Renal pelvis (tissue), 3 donors: ENCODE data around the gene CYREN. TPM values are rescaled to one million over a fixed set of nuclear protein-coding genes. Genes with fewer than 3 reads are reported as not detected.

ENCODE experiments used
- polyA plus RNA-seq, 3 donors: library from polyadenylated mRNA; unstranded; fragments of 120-200 nt; gene quantifications; one replicate each; pipeline ENCODE4 v1.2.1, GENCODE V29; 2013; ENCODE audit not compliant: insufficient read length in 3 of 3

CYREN gene
- polyA plus RNA-seq, 3 donors: 58.5 to 78.8 (median 67.6) TPM

Other genes with a start within 250 kb of the CYREN start
- gene AGBL3, start 184.2 kb downstream of the CYREN start, polyA plus RNA-seq: 10 to 100 TPM in 2 of 3 donors, 1 to 10 TPM in 1; 7.3 to 14.1 (median 14.0) TPM
- gene TMEM140, start 22.6 kb downstream of the CYREN start, polyA plus RNA-seq: 10 to 100 TPM; 29.2 to 37.2 (median 29.3) TPM
- 10 to 100 TPM; 49.5 to 74.6 (median 70.0) TPM for gene WDR91, start 40.8 kb upstream of the CYREN start, polyA plus RNA-seq
- under 1 TPM; 0.17 to 0.53 (median 0.39) TPM for gene STRA8, start 63.1 kb upstream of the CYREN start, polyA plus RNA-seq